ENCODE measurements around the gene PDE4DIP. TPM values are rescaled to one million over a fixed set of nuclear protein-coding genes. Genes with fewer than 3 reads are reported as not detected.
"Not testable (repeated sequence)": the region's sequence is repeated elsewhere in the genome, so short reads cannot be mapped to it uniquely, and the experiment has no call there.

PDE4DIP gene
- total RNA-seq, 1 experiment from 2014 or later, result 49.9 TPM

GRCh38 chr1:148958343-148958742 lies 114.1 kb downstream of the PDE4DIP start:
- DNase-seq (ENCODE audit: low spot score), result peak; percentile 3
- in situ Hi-C loops (cut with HindIII; ENCODE audit: low sequenced_read_pairs), result not testable (repeated sequence)

GRCh38 chr1:148960212-148961000 lies 116.2 kb downstream of the PDE4DIP start:
- in situ Hi-C loops (cut with HindIII; ENCODE audit: low sequenced_read_pairs); DNase-seq (ENCODE audit: low spot score): not testable (repeated sequence)

GRCh38 chr1:148962127-148962857 lies 118.1 kb downstream of the PDE4DIP start:
- DNase-seq (ENCODE audit: low spot score); in situ Hi-C loops (cut with HindIII; ENCODE audit: low sequenced_read_pairs): not testable (repeated sequence)

- in situ Hi-C loops (cut with HindIII; ENCODE audit: low sequenced_read_pairs); DNase-seq (ENCODE audit: low spot score): not testable (repeated sequence)
These were observed 121.9 kb downstream of the PDE4DIP start for GRCh38 chr1:148966084-148966483.

- in situ Hi-C loops (cut with HindIII; ENCODE audit: low sequenced_read_pairs); DNase-seq (ENCODE audit: low spot score): not testable (repeated sequence)
These were observed 123.4 kb downstream of the PDE4DIP start for GRCh38 chr1:148967580-148967979.

- in situ Hi-C loops (cut with HindIII; ENCODE audit: low sequenced_read_pairs), result not testable (repeated sequence)
These were observed 124.5 kb downstream of the PDE4DIP start for GRCh38 chr1:148968682-148969081.

GRCh38 chr1:148969126-148969525 lies 124.9 kb downstream of the PDE4DIP start:
- in situ Hi-C loops (cut with HindIII; ENCODE audit: low sequenced_read_pairs); DNase-seq (ENCODE audit: low spot score): not testable (repeated sequence)

More at GRCh38 chr1:148968682-148969081, 124.5 kb downstream of the PDE4DIP start:
- DNase-seq (ENCODE audit: low spot score), result not testable (repeated sequence)

- DNase-seq (ENCODE audit: low spot score); in situ Hi-C loops (cut with HindIII; ENCODE audit: low sequenced_read_pairs): not testable (repeated sequence)
These were observed 131.2 kb downstream of the PDE4DIP start for GRCh38 chr1:148975453-148975852.

- in situ Hi-C loops (cut with HindIII; ENCODE audit: low sequenced_read_pairs); DNase-seq (ENCODE audit: low spot score): not testable (repeated sequence)
These were observed 131.8 kb downstream of the PDE4DIP start for GRCh38 chr1:148975866-148976537.

- DNase-seq (ENCODE audit: low spot score); in situ Hi-C loops (cut with HindIII; ENCODE audit: low sequenced_read_pairs): not testable (repeated sequence)
These were observed 133.6 kb downstream of the PDE4DIP start for GRCh38 chr1:148977785-148978184.

- DNase-seq (ENCODE audit: low spot score); in situ Hi-C loops (cut with HindIII; ENCODE audit: low sequenced_read_pairs): not testable (repeated sequence)
These were observed 145.2 kb downstream of the PDE4DIP start for GRCh38 chr1:148989378-148989777.

GRCh38 chr1:148990233-148990788 lies 146.1 kb downstream of the PDE4DIP start:
- in situ Hi-C loops (cut with HindIII; ENCODE audit: low sequenced_read_pairs); DNase-seq (ENCODE audit: low spot score): not testable (repeated sequence)

- DNase-seq (ENCODE audit: low spot score); in situ Hi-C loops (cut with HindIII; ENCODE audit: low sequenced_read_pairs): not testable (repeated sequence)
These were observed 147.6 kb downstream of the PDE4DIP start for GRCh38 chr1:148991818-148992217.

GRCh38 chr1:148992364-148992763 lies 148.1 kb downstream of the PDE4DIP start:
- in situ Hi-C loops (cut with HindIII; ENCODE audit: low sequenced_read_pairs); DNase-seq (ENCODE audit: low spot score): not testable (repeated sequence)

GRCh38 chr1:148996449-148997224 lies 152.4 kb downstream of the PDE4DIP start:
- DNase-seq (ENCODE audit: low spot score); in situ Hi-C loops (cut with HindIII; ENCODE audit: low sequenced_read_pairs): not testable (repeated sequence)

GRCh38 chr1:148997405-148997804 lies 153.2 kb downstream of the PDE4DIP start:
- in situ Hi-C loops (cut with HindIII; ENCODE audit: low sequenced_read_pairs); DNase-seq (ENCODE audit: low spot score): not testable (repeated sequence)

GRCh38 chr1:149002664-149003063 lies 158.4 kb downstream of the PDE4DIP start:
- in situ Hi-C loops (cut with HindIII; ENCODE audit: low sequenced_read_pairs); DNase-seq (ENCODE audit: low spot score): not testable (repeated sequence)

- in situ Hi-C loops (cut with HindIII; ENCODE audit: low sequenced_read_pairs); DNase-seq (ENCODE audit: low spot score): not testable (repeated sequence)
These were observed 164.1 kb downstream of the PDE4DIP start for GRCh38 chr1:149008326-149008725.
